Fibroblast of mammary gland (primary cell): Measurements from ENCODE around the gene INPP5B.

Experiments used
- DNase-seq: peaks from one replicate; pipeline ENCODE4 v3.0.0-alpha.2; 2010; ENCODE audit warnings: low read depth
- H3K4me3 ChIP-seq: 2 replicates; pipeline ENCODE4 v1.5.1; 2011; ENCODE audit warnings: low read depth, mild to moderate bottlenecking, low read length, moderate library complexity; ENCODE audit not compliant: control insufficient read depth
- TF ChIP-seq, protein P1 (sequence below): conservative IDR thresholded peaks from 2 replicates; pipeline ENCODE4 v1.5.1; 2011; ENCODE audit warnings: low read depth, low read length, inconsistent platforms; ENCODE audit not compliant: control insufficient read depth, insufficient read depth

Gene INPP5B

DNA sequence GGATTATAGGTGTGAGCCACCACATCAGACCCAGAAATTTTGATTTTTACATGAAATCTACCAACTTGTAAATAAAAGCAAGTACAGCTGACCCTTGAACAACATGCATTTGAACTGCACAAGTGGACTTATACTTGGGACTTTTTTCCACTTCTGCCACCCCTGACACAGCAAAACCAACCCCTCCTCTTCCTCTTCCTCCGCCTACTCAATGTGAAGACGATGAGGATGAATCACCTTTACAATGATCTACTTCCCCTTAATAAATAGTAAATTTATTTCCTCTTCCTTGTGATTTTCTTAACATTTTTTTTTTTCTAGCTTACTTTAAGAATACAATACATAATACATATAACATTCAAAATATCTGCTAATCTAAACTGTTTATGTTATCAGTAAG, 121.3 kb downstream of the INPP5B start:
- H3K4me3 ChIP-seq = no peak overlapping the region
- no peak for DNase-seq
- TF ChIP-seq, protein P1, sequence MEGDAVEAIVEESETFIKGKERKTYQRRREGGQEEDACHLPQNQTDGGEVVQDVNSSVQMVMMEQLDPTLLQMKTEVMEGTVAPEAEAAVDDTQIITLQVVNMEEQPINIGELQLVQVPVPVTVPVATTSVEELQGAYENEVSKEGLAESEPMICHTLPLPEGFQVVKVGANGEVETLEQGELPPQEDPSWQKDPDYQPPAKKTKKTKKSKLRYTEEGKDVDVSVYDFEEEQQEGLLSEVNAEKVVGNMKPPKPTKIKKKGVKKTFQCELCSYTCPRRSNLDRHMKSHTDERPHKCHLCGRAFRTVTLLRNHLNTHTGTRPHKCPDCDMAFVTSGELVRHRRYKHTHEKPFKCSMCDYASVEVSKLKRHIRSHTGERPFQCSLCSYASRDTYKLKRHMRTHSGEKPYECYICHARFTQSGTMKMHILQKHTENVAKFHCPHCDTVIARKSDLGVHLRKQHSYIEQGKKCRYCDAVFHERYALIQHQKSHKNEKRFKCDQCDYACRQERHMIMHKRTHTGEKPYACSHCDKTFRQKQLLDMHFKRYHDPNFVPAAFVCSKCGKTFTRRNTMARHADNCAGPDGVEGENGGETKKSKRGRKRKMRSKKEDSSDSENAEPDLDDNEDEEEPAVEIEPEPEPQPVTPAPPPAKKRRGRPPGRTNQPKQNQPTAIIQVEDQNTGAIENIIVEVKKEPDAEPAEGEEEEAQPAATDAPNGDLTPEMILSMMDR = no peak

DNA sequence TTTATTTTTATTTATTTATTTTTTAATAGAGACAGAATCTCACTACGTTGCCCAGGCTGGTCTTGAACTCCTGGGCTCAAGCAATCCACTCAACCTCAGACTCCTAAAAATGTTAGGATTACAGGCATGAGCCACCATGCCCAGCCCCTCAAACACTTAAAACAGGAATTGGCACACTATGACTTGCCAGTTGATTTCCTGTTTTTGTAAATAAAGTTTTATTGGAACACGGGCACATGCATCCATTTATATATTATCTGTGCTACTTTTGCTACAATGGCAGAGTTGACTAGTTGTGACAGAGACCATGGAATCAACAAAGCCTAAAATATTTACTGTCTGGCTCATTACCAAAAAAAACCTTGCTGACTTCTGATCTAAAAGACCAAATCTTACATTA, 122.9 kb downstream of the INPP5B start:
- TF ChIP-seq, protein P1 = no peak
- DNase-seq = no peak

DNA sequence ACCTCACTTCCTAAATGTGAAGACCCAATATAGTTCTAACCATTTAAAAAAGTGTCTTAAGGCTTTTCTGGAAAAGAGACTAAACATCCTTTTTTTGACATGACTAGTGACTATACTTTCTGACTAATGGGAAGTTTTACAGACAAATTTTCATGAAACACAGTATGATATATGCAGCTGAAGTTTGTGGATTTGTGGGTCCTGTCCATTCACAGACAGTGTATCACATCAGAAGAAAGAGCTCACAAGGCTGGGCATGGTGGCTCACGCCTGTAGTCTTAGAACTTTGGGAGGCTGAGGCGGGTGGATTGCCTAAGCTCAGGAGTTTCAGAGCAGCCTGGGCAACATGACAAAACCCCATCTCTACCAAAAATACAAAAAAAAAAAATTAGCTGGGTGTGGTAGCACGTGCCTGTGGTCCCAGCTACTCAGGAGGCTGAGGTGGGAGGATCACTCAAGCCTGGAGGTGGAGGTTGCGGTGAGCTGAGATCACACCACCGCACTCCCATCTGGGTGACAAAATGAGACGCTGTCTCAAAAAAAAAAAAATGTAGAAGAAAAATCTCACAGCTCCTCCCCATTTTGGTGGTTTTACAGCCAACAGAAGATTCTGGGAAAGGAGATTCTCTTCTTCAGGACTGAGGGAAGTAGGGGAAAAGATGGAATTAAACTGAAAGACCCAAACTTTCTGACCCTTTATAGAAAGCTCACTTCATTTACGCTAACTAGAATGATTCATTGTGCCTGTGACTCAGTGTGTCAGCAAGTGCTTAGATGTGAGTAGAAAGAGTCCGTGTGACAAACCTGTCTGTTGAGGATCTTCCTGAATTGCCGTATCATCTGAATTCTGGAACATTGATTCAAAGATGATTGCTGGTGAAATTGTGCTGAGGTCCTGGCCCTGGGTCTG, 123.7 kb downstream of the INPP5B start:
- DNase-seq = peak; percentile 51
- TF ChIP-seq, protein P1 = no peak

More for the DNA sequence above, 122.9 kb downstream of the INPP5B start:
- H3K4me3 ChIP-seq = no peak overlapping the region

DNA sequence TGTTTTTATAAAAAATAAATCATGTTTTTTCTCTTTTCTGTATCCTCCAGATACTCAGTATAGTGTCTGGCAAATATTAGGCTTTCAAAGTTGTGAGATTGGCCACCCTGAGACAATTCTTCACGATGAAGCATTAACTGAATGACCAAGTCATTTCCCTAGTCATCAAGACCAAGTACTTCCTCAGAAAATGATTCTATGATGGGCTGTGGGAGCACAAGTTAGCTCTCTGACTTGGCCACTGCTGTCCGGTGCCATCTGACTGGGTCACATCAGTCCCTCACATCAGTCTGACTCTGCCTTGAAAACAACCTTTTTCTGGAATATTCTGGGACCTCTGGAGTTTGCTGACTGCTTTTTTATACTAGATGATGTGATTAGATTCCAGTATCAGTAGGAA, 125.4 kb downstream of the INPP5B start:
- no peak for DNase-seq

More for the DNA sequence above, 123.7 kb downstream of the INPP5B start:
- no peak overlapping the region for H3K4me3 ChIP-seq

DNA sequence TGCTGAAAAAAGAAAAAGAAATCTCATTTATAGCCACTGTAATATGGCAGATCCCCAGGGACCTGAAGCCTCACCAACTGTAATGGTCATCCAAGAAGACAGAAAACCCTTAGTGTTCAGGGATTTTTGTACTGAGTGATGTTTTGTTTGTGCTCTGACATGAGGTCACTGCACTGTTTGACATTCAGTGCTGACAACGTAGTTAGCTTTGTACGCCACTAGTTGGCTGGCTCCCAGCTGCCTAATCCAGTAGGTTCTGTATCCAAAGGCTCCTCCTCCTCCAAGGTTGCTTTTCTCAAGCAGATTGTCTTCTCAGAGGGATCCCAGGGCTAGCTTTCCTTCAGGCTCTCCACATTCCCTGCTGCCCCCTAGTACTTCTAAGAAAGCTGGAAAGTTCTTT, 129.4 kb downstream of the INPP5B start:
- TF ChIP-seq, protein P1 = no peak
- H3K4me3 ChIP-seq = no peak overlapping the region
- peak; percentile 53 for DNase-seq

More for the DNA sequence above, 125.4 kb downstream of the INPP5B start:
- TF ChIP-seq, protein P1 = no peak
- no peak overlapping the region for H3K4me3 ChIP-seq

DNA sequence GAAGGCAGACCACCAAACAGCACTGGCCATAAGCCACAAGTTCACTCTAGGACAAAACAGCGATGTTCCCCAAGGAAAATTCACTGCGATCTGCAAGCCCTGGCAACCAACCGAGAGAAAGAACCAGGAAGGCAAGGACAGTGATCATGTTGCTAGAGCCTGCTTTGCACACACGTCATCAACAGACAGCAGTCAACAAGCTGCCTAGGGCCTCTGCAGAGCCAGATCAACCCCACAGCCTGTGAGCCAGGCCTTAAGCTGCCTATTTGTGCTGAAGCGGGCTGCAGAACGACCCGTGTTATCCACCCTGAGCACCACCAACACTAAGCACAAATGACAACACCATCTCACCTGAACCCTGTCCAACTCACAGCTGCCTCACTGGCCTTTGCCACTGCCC, 132.6 kb downstream of the INPP5B start:
- TF ChIP-seq, protein P1 = no peak
- peak; percentile 64 for DNase-seq
- no peak overlapping the region for H3K4me3 ChIP-seq
